HCT116 (cell line): ENCODE results near the gene CBX1.

Source experiments
- EZH2phosphoT487 ChIP-seq: fragments of 200-600 bp; IDR thresholded peaks from 2 replicates; pipeline ENCODE4 v1.6.1; 2018; ENCODE audit warnings: antibody characterized with exemption, borderline replicate concordance
- POLR2A ChIP-seq: IDR thresholded peaks from 2 replicates; pipeline ENCODE4 v1.7.0; 2011; ENCODE audit warnings: borderline replicate concordance; ENCODE audit not compliant: insufficient read depth, insufficient read length; ENCODE audit errors: extremely low read depth
- POLR2AphosphoS5 ChIP-seq: IDR thresholded peaks from 2 replicates; pipeline ENCODE4 v1.6.1; 2011; ENCODE audit warnings: mild to moderate bottlenecking, low read depth, low read length, moderate library complexity
- ZNF274 ChIP-seq: fragments of 200-500 bp; sonication (Bioruptor generic); IDR thresholded peaks from 2 replicates; pipeline ENCODE4 v1.6.1; 2014; ENCODE audit warnings: mild to moderate bottlenecking, low read depth, low read length, inconsistent platforms
- TF ChIP-seq, protein P1 (sequence below), 3 experiments: fragments of 200-600 bp in 1 of 3; sonication (generic) in 1 of 3; IDR thresholded peaks in 2 of 3; conservative IDR thresholded peaks in 1 of 3; 2 replicates each; pipeline ENCODE4 v1.5.1; 2012 to 2017; ENCODE audit warnings: low read depth in 2 of 3, low read length in 2 of 3, antibody characterized with exemption in 1 of 3, borderline replicate concordance in 1 of 3, control low read depth in 1 of 3, mild to moderate bottlenecking in 1 of 3, mixed read lengths in 1 of 3, mixed run types in 1 of 3, moderate library complexity in 1 of 3; ENCODE audit not compliant: insufficient read depth in 1 of 3
- TF ChIP-seq, protein P2 (sequence below): IDR thresholded peaks from 2 replicates; pipeline ENCODE4 v1.6.1; 2012
- TF ChIP-seq, protein P3 (sequence below): IDR thresholded peaks from 2 replicates; pipeline ENCODE4 v1.6.1; 2012; ENCODE audit warnings: low read depth

DNA sequence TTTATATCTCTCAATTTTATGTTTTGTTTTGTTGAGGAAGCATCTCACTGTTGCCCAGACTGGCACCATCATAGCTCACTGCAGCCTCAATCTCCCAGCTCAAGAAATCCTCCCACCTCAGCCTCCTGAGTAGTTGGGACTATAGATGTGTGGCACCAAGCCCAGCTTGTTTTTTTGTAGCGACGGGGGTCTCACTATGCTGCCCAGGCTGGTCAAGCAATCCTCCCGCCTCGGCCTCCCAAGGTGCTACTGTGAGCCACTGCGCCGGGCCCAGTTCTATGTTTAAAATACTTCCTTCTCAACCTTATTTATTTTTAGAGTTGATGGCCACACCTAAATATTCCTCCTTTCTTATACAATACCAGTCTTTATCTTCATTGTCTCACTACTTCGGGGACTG, 55.0 kb downstream of the CBX1 start:
- no peak for TF ChIP-seq ZNF274
- TF ChIP-seq, protein P1, sequence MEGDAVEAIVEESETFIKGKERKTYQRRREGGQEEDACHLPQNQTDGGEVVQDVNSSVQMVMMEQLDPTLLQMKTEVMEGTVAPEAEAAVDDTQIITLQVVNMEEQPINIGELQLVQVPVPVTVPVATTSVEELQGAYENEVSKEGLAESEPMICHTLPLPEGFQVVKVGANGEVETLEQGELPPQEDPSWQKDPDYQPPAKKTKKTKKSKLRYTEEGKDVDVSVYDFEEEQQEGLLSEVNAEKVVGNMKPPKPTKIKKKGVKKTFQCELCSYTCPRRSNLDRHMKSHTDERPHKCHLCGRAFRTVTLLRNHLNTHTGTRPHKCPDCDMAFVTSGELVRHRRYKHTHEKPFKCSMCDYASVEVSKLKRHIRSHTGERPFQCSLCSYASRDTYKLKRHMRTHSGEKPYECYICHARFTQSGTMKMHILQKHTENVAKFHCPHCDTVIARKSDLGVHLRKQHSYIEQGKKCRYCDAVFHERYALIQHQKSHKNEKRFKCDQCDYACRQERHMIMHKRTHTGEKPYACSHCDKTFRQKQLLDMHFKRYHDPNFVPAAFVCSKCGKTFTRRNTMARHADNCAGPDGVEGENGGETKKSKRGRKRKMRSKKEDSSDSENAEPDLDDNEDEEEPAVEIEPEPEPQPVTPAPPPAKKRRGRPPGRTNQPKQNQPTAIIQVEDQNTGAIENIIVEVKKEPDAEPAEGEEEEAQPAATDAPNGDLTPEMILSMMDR (IDR thresholded peaks at IDR 0.05 in 2 of 3, conservative IDR thresholded peaks at IDR 0.05 in 1 of 3; ENCODE audit: borderline replicate concordance in 1 of 3, insufficient read depth in 1 of 3, low read depth in 2 of 3, low read length in 2 of 3), result no peak
- TF ChIP-seq EZH2phosphoT487, result no peak
- no peak for TF ChIP-seq POLR2A
- no peak for TF ChIP-seq POLR2AphosphoS5
- TF ChIP-seq, protein P2, sequence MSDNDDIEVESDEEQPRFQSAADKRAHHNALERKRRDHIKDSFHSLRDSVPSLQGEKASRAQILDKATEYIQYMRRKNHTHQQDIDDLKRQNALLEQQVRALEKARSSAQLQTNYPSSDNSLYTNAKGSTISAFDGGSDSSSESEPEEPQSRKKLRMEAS, result no peak
- TF ChIP-seq, protein P3, sequence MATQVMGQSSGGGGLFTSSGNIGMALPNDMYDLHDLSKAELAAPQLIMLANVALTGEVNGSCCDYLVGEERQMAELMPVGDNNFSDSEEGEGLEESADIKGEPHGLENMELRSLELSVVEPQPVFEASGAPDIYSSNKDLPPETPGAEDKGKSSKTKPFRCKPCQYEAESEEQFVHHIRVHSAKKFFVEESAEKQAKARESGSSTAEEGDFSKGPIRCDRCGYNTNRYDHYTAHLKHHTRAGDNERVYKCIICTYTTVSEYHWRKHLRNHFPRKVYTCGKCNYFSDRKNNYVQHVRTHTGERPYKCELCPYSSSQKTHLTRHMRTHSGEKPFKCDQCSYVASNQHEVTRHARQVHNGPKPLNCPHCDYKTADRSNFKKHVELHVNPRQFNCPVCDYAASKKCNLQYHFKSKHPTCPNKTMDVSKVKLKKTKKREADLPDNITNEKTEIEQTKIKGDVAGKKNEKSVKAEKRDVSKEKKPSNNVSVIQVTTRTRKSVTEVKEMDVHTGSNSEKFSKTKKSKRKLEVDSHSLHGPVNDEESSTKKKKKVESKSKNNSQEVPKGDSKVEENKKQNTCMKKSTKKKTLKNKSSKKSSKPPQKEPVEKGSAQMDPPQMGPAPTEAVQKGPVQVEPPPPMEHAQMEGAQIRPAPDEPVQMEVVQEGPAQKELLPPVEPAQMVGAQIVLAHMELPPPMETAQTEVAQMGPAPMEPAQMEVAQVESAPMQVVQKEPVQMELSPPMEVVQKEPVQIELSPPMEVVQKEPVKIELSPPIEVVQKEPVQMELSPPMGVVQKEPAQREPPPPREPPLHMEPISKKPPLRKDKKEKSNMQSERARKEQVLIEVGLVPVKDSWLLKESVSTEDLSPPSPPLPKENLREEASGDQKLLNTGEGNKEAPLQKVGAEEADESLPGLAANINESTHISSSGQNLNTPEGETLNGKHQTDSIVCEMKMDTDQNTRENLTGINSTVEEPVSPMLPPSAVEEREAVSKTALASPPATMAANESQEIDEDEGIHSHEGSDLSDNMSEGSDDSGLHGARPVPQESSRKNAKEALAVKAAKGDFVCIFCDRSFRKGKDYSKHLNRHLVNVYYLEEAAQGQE, result no peak
